HG03159 (cell line): ENCODE data around the gene MAG.

Experiments
- ATAC-seq: cut with Tn5 transposase; IDR thresholded peaks from one replicate; pipeline ENCODE4 v1.9.1; 2021; ENCODE audit warnings: mild to moderate bottlenecking, moderate library complexity; ENCODE audit not compliant: unreplicated experiment

MAG gene

GRCh38 chr19:35296644-35297514 lies 4.9 kb downstream of the MAG start:
- ATAC-seq, result no peak

GRCh38 chr19:35297515-35297848 lies 5.5 kb downstream of the MAG start:
- ATAC-seq, result no peak

GRCh38 chr19:35297922-35298321 lies 6.0 kb downstream of the MAG start:
- no peak for ATAC-seq

GRCh38 chr19:35298561-35298972 lies 6.6 kb downstream of the MAG start:
- ATAC-seq, result no peak

- no peak for ATAC-seq
These were observed 7.8 kb downstream of the MAG start for GRCh38 chr19:35299523-35300338.

- no peak for ATAC-seq
These were observed 8.3 kb downstream of the MAG start for GRCh38 chr19:35300339-35300649.

GRCh38 chr19:35301961-35302360 lies 10.0 kb downstream of the MAG start:
- ATAC-seq, result no peak

- no peak for ATAC-seq
These were observed 10.5 kb downstream of the MAG start for GRCh38 chr19:35302446-35302845.

GRCh38 chr19:35303357-35303915 lies 11.5 kb downstream of the MAG start:
- ATAC-seq, result no peak

- ATAC-seq, result no peak
These were observed 12.1 kb downstream of the MAG start for GRCh38 chr19:35304036-35304435.

- no peak for ATAC-seq
These were observed 13.2 kb downstream of the MAG start for GRCh38 chr19:35305181-35305580.

- ATAC-seq, result no peak
These were observed 14.7 kb downstream of the MAG start for GRCh38 chr19:35306473-35307246.

GRCh38 chr19:35307931-35308330 lies 16.0 kb downstream of the MAG start:
- ATAC-seq, result no peak

GRCh38 chr19:35308910-35309309 lies 16.9 kb downstream of the MAG start:
- ATAC-seq, result no peak

GRCh38 chr19:35309481-35310279 lies 17.7 kb downstream of the MAG start:
- ATAC-seq, result no peak

- no peak for ATAC-seq
These were observed 18.4 kb downstream of the MAG start for GRCh38 chr19:35310331-35310730.

GRCh38 chr19:35310811-35311465 lies 19.0 kb downstream of the MAG start:
- ATAC-seq, result no peak

GRCh38 chr19:35311901-35312665 lies 20.1 kb downstream of the MAG start:
- ATAC-seq, result no peak

- no peak for ATAC-seq
These were observed 21.6 kb downstream of the MAG start for GRCh38 chr19:35313587-35313986.
